HCT116 (cell line): ENCODE data around the gene ATPAF1. TPM values are rescaled to one million over a fixed set of nuclear protein-coding genes. Genes with fewer than 3 reads are reported as not detected.

Source experiments
- ATAC-seq: fragments of 200-7000 bp; cut with Tn5 transposase; 2 replicates; pipeline ENCODE4 v1.9.1; 2020; ENCODE audit warnings: mild to moderate bottlenecking, moderate library complexity
- BruUV-seq: library from RNA; stranded (reverse); fragments of 400-500 nt; replicated peaks from 2 replicates; lab custom pipeline; 2021; lab: Mats Ljungman, UMichigan
- CTCF ChIA-PET: fragments of 300-600 bp; sonication (Branson Sonifier 250); formaldehyde crosslinking; loops from one replicate; lab custom pipeline; 2021; ENCODE audit warnings: antibody characterized with exemption; lab: Charles Lee
- POLR2A ChIA-PET: fragments of 300-600, 350-600 bp; sonication (Branson Sonifier 250); formaldehyde crosslinking; loops from one replicate; lab custom pipeline; 2021; ENCODE audit warnings: antibody characterized with exemption; lab: Charles Lee
- RAD21 ChIA-PET, 2 experiments: fragments of 300-600 bp; sonication (Branson Sonifier 250); formaldehyde crosslinking; loops; one replicate each; lab custom pipeline; 2023; ENCODE audit warnings: low total read pairs in 2 of 2; ENCODE audit not compliant: uncharacterized antibody in 2 of 2, unreplicated experiment in 2 of 2, low non-redundant PET in 1 of 2; lab: Charles Lee
- DNase-seq: peaks from one replicate; pipeline ENCODE4 v3.0.0-alpha.2; 2010; ENCODE audit warnings: low read depth, low spot score
- H2AFZ ChIP-seq: fragments of 200-600 bp; shearing (Covaris generic), sonication (generic); 2 replicates; pipeline ENCODE4 v1.6.1; 2017; ENCODE audit warnings: low read depth, mixed run types, mixed read lengths, antibody characterized with exemption, low read length; ENCODE audit not compliant: poor library complexity, severe bottlenecking
- H3K27ac ChIP-seq: 2 replicates; pipeline ENCODE4 v1.5.1; 2012; ENCODE audit warnings: low read depth, low read length
- H3K27me3 ChIP-seq: fragments of 200-600 bp; sonication (generic); 2 replicates; pipeline ENCODE4 v1.6.1; 2016; ENCODE audit warnings: mixed run types, low read length, mixed read lengths; ENCODE audit not compliant: insufficient read depth
- H3K36me3 ChIP-seq, 2 experiments: fragments of 200-500 bp in 1 of 2; fragments of 200-600 bp in 1 of 2; sonication (Bioruptor generic) in 1 of 2; sonication (generic) in 1 of 2; 2 replicates each; pipeline versions ENCODE4 v1.5.1 to v1.6.1; 2014 to 2016; ENCODE audit warnings: low read length in 2 of 2, inconsistent platforms in 1 of 2, mixed read lengths in 1 of 2, mixed run types in 1 of 2; ENCODE audit not compliant: insufficient read depth in 2 of 2, control insufficient read depth in 1 of 2
- H3K4me1 ChIP-seq, 2 experiments: fragments of 200-600 bp in 1 of 2; sonication (generic) in 1 of 2; 2 replicates each; pipeline versions ENCODE4 v1.5.1 to v1.6.1; 2012 to 2017; ENCODE audit warnings: low read length in 2 of 2, inconsistent platforms in 1 of 2, mild to moderate bottlenecking in 1 of 2, mixed read lengths in 1 of 2, mixed run types in 1 of 2, moderate library complexity in 1 of 2; ENCODE audit not compliant: insufficient read depth in 2 of 2, control insufficient read depth in 1 of 2
- H3K4me2 ChIP-seq: fragments of 200-600 bp; sonication (generic); 2 replicates; pipeline ENCODE4 v1.6.1; 2017; ENCODE audit warnings: mixed run types, low read length, mixed read lengths
- H3K4me3 ChIP-seq, 2 experiments: fragments of 200-600 bp in 1 of 2; sonication (generic) in 1 of 2; replicated peaks in 1 of 2; 2 replicates each; pipeline ENCODE4 v1.5.1; 2011 to 2016; ENCODE audit warnings: low read length in 2 of 2, control low read depth in 1 of 2, low read depth in 1 of 2, mild to moderate bottlenecking in 1 of 2, mixed read lengths in 1 of 2, mixed run types in 1 of 2
- H3K79me2 ChIP-seq: fragments of 200-600 bp; sonication (generic); 2 replicates; pipeline ENCODE4 v1.6.1; 2017; ENCODE audit warnings: mild to moderate bottlenecking, mixed run types, low read length, moderate library complexity, mixed read lengths; ENCODE audit not compliant: insufficient read depth
- H3K9ac ChIP-seq: fragments of 200-600 bp; sonication (generic); 2 replicates; pipeline ENCODE4 v1.6.1; 2016; ENCODE audit warnings: low read length, mixed read lengths
- H3K9me2 ChIP-seq: fragments of 200-600 bp; sonication (generic), shearing (Covaris generic); 2 replicates; pipeline ENCODE4 v1.6.1; 2017; ENCODE audit warnings: mixed run types, mild to moderate bottlenecking, moderate library complexity; ENCODE audit not compliant: insufficient read depth
- H3K9me3 ChIP-seq, 2 experiments: fragments of 200-500 bp in 1 of 2; fragments of 200-600 bp in 1 of 2; sonication (Bioruptor generic) in 1 of 2; sonication (generic) in 1 of 2; 2 replicates each; pipeline ENCODE4 v1.6.1; 2014 to 2017; ENCODE audit warnings: low read length in 2 of 2, mixed read lengths in 2 of 2, inconsistent platforms in 1 of 2, low read depth in 1 of 2, mild to moderate bottlenecking in 1 of 2, mixed run types in 1 of 2, moderate library complexity in 1 of 2; ENCODE audit not compliant: control insufficient read depth in 1 of 2, insufficient read depth in 1 of 2
- H4K20me1 ChIP-seq: fragments of 200-600 bp; sonication (generic), shearing (Covaris generic); 2 replicates; pipeline ENCODE4 v1.6.1; 2017; ENCODE audit warnings: mixed run types, mild to moderate bottlenecking, moderate library complexity; ENCODE audit not compliant: insufficient read depth
- ATF3 ChIP-seq: IDR thresholded peaks from 2 replicates; pipeline ENCODE4 v1.6.1; 2012
- CEBPB ChIP-seq: IDR thresholded peaks from 2 replicates; pipeline ENCODE4 v1.6.1; 2012; ENCODE audit warnings: low read depth
- EGR1 ChIP-seq: IDR thresholded peaks from 2 replicates; pipeline ENCODE4 v1.6.1; 2012; ENCODE audit warnings: low read depth
- ELF1 ChIP-seq: IDR thresholded peaks from 2 replicates; pipeline ENCODE4 v1.6.1; 2012; ENCODE audit warnings: low read depth, borderline replicate concordance
- EZH2 ChIP-seq: fragments of 200-600 bp; sonication (generic); IDR thresholded peaks from 2 replicates; pipeline ENCODE4 v1.6.1; 2017; ENCODE audit warnings: antibody characterized with exemption, mixed run types
- EZH2phosphoT487 ChIP-seq: fragments of 200-600 bp; IDR thresholded peaks from 2 replicates; pipeline ENCODE4 v1.6.1; 2018; ENCODE audit warnings: antibody characterized with exemption, borderline replicate concordance
- FOSL1 ChIP-seq: IDR thresholded peaks from 2 replicates; pipeline ENCODE4 v1.6.1; 2012; ENCODE audit warnings: low read depth
- POLR2A ChIP-seq: IDR thresholded peaks from 2 replicates; pipeline ENCODE4 v1.7.0; 2011; ENCODE audit warnings: borderline replicate concordance; ENCODE audit not compliant: insufficient read depth, insufficient read length; ENCODE audit errors: extremely low read depth
- POLR2AphosphoS5 ChIP-seq: IDR thresholded peaks from 2 replicates; pipeline ENCODE4 v1.6.1; 2011; ENCODE audit warnings: mild to moderate bottlenecking, low read depth, low read length, moderate library complexity
- RAD21 ChIP-seq: IDR thresholded peaks from 2 replicates; pipeline ENCODE4 v1.6.1; 2012; ENCODE audit warnings: low read depth, mild to moderate bottlenecking
- SIN3A ChIP-seq: IDR thresholded peaks from 2 replicates; pipeline ENCODE4 v1.6.1; 2012; ENCODE audit warnings: low read depth
- SP1 ChIP-seq: IDR thresholded peaks from 2 replicates; pipeline ENCODE4 v1.6.1; 2012; ENCODE audit warnings: low read depth
- SRF ChIP-seq: IDR thresholded peaks from 2 replicates; pipeline ENCODE4 v1.6.1; 2012; ENCODE audit warnings: low read depth
- TCF7L2 ChIP-seq: IDR thresholded peaks from 2 replicates; pipeline ENCODE4 v1.7.0; 2011; ENCODE audit warnings: borderline replicate concordance, inconsistent platforms; ENCODE audit not compliant: insufficient read depth, insufficient read length; ENCODE audit errors: extremely low read depth
- YY1 ChIP-seq: IDR thresholded peaks from 2 replicates; pipeline ENCODE4 v1.6.1; 2011; ENCODE audit warnings: low read length, low read depth, moderate library complexity, mild to moderate bottlenecking; ENCODE audit not compliant: insufficient replicate concordance; ENCODE audit errors: extremely low read depth
- ZFX ChIP-seq: fragments of 450-650 bp; IDR thresholded peaks from 2 replicates; pipeline ENCODE4 v1.6.1; 2017
- ZNF274 ChIP-seq: fragments of 200-500 bp; sonication (Bioruptor generic); IDR thresholded peaks from 2 replicates; pipeline ENCODE4 v1.6.1; 2014; ENCODE audit warnings: mild to moderate bottlenecking, low read depth, low read length, inconsistent platforms
- intact Hi-C: fragments of 100-400 bp; cut with micrococcal nuclease; formaldehyde crosslinking; loops from 2 replicates; pipeline ENCODE4 v1.10.0; 2022
- total RNA-seq: library from RNA; stranded (reverse); gene quantifications from one replicate; pipeline ENCODE4 v1.2.1, GENCODE V29; 2021; ENCODE audit not compliant: unreplicated experiment
- TF ChIP-seq, protein P1 (sequence below), 3 experiments: fragments of 200-600 bp in 1 of 3; sonication (generic) in 1 of 3; IDR thresholded peaks in 2 of 3; conservative IDR thresholded peaks in 1 of 3; 2 replicates each; pipeline ENCODE4 v1.5.1; 2012 to 2017; ENCODE audit warnings: low read depth in 2 of 3, low read length in 2 of 3, antibody characterized with exemption in 1 of 3, borderline replicate concordance in 1 of 3, control low read depth in 1 of 3, mild to moderate bottlenecking in 1 of 3, mixed read lengths in 1 of 3, mixed run types in 1 of 3, moderate library complexity in 1 of 3; ENCODE audit not compliant: insufficient read depth in 1 of 3
- TF ChIP-seq, protein P2 (sequence below): IDR thresholded peaks from 2 replicates; pipeline ENCODE4 v1.6.1; 2011; ENCODE audit warnings: mild to moderate bottlenecking, low read length, moderate library complexity; ENCODE audit not compliant: insufficient replicate concordance; ENCODE audit errors: extremely low read depth
- TF ChIP-seq, protein P3 (sequence below): IDR thresholded peaks from 2 replicates; pipeline ENCODE4 v1.6.1; 2012

The ATPAF1 gene
- total RNA-seq, 1 experiment from 2014 or later = 35.5 TPM

DNA sequence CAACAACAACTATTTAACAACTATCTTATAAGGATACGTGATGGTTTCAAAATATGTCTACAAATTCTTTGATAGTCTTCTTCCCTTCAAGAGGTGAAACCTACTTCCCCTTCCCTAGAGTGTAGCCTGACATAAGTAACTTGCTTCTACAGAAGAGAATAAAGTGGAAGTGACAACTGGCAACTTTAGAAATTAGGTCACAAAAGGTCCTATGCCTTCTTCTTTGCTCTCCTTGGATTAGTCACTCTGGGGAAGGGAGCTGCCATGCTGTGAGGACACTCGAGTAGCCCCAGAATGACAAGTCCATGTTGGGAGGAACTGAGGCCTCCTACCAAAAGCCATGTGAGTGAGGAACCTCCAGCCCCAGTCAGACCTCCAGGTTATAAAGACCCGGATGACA, 31.5 kb upstream of the ATPAF1 start (continued):
- TF ChIP-seq, protein P1, sequence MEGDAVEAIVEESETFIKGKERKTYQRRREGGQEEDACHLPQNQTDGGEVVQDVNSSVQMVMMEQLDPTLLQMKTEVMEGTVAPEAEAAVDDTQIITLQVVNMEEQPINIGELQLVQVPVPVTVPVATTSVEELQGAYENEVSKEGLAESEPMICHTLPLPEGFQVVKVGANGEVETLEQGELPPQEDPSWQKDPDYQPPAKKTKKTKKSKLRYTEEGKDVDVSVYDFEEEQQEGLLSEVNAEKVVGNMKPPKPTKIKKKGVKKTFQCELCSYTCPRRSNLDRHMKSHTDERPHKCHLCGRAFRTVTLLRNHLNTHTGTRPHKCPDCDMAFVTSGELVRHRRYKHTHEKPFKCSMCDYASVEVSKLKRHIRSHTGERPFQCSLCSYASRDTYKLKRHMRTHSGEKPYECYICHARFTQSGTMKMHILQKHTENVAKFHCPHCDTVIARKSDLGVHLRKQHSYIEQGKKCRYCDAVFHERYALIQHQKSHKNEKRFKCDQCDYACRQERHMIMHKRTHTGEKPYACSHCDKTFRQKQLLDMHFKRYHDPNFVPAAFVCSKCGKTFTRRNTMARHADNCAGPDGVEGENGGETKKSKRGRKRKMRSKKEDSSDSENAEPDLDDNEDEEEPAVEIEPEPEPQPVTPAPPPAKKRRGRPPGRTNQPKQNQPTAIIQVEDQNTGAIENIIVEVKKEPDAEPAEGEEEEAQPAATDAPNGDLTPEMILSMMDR (IDR thresholded peaks at IDR 0.05 in 2 of 3, conservative IDR thresholded peaks at IDR 0.05 in 1 of 3; ENCODE audit: borderline replicate concordance in 1 of 3, insufficient read depth in 1 of 3, low read depth in 2 of 3, low read length in 2 of 3) = no peak
- TF ChIP-seq CEBPB = no peak
- TF ChIP-seq TCF7L2 = no peak
- TF ChIP-seq SIN3A = no peak
- no peak for TF ChIP-seq ATF3
- no peak for TF ChIP-seq POLR2A
- no peak for TF ChIP-seq YY1
- no peak for TF ChIP-seq EGR1
- TF ChIP-seq RAD21 = no peak
- TF ChIP-seq, protein P2, sequence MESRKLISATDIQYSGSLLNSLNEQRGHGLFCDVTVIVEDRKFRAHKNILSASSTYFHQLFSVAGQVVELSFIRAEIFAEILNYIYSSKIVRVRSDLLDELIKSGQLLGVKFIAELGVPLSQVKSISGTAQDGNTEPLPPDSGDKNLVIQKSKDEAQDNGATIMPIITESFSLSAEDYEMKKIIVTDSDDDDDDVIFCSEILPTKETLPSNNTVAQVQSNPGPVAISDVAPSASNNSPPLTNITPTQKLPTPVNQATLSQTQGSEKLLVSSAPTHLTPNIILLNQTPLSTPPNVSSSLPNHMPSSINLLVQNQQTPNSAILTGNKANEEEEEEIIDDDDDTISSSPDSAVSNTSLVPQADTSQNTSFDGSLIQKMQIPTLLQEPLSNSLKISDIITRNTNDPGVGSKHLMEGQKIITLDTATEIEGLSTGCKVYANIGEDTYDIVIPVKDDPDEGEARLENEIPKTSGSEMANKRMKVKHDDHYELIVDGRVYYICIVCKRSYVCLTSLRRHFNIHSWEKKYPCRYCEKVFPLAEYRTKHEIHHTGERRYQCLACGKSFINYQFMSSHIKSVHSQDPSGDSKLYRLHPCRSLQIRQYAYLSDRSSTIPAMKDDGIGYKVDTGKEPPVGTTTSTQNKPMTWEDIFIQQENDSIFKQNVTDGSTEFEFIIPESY = no peak
- no peak for TF ChIP-seq ZFX

DNA sequence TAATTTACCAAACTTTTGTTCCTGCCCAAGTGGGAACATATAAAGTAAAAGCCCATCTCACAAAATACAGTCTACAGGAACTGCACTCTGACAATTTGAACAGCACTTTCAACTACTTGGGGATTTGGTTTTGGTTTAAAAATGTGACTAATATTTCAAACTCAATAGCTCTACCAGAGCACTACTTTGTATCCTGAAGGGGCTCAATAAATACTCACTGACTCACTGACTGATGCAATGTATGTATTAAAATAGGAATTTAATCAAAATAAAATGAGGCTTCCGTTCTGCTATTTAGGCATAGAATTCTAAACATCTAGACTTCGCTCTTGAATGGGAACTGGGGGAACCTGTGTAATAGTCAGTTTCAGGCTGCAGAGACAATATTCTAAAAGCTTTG, 28.9 kb upstream of the ATPAF1 start:
- no peak overlapping the region for H3K4me2 ChIP-seq
- ChIA-PET CTCF (no interaction called here), POLR2A (no interaction called here), RAD21 (no interaction called here)
- no peak for DNase-seq
- peaks cover 27% of the 10 kb centered on the region; the same call in 1 of the 2 replicates for H3K79me2 ChIP-seq
- H2AFZ ChIP-seq = no peak overlapping the region
- H3K27ac ChIP-seq = no peak overlapping the region
- ATAC-seq = no peak
- H3K36me3 ChIP-seq = peaks cover 4 to 7% of the 10 kb centered on the region in 2 experiments; a peak in 2 of 4 replicates
- intact Hi-C loops = no loop called here
- H4K20me1 ChIP-seq = no peaks in the 10 kb centered on the region
- no peak overlapping the region for H3K4me3 ChIP-seq
- no peaks in the 10 kb centered on the region for H3K4me1 ChIP-seq
- H3K9me3 ChIP-seq = no peaks in the 10 kb centered on the region
- BruUV-seq = no TSS peak
- no peaks in the 10 kb centered on the region for H3K9me2 ChIP-seq
- H3K9ac ChIP-seq = no peak overlapping the region
- H3K27me3 ChIP-seq = no peaks in the 10 kb centered on the region
- TF ChIP-seq SP1 (no peak), TCF7L2 (no peak), YY1 (no peak), EZH2 (no peak), ELF1 (no peak), POLR2AphosphoS5 (no peak), RAD21 (no peak), FOSL1 (no peak), ZNF274 (no peak), SRF (no peak), POLR2A (no peak), EGR1 (no peak), EZH2phosphoT487 (no peak)
- TF ChIP-seq, protein P2 = no peak
- TF ChIP-seq, protein P3, sequence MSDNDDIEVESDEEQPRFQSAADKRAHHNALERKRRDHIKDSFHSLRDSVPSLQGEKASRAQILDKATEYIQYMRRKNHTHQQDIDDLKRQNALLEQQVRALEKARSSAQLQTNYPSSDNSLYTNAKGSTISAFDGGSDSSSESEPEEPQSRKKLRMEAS = no peak
